ENCODE data around the gene PARVG.

GRCh38 chr22:44200451-44200850, 19.7 kb downstream of the PARVG start:
- TF ChIP-seq POLR2A (IDR thresholded peaks at IDR 0.05; ENCODE audit: low read length) (no peak), CTCF (IDR thresholded peaks at IDR 0.05) (no peak), USF2 (IDR thresholded peaks at IDR 0.05) (no peak), RAD21 (conservative IDR thresholded peaks at IDR 0.05 in 1 of 2, IDR thresholded peaks at IDR 0.05 in 1 of 2) (no peak), CBX2 (IDR thresholded peaks at IDR 0.05; ENCODE audit: borderline replicate concordance, low read depth) (no peak), MAX (IDR thresholded peaks at IDR 0.05) (no peak), CBX8 (IDR thresholded peaks at IDR 0.05) (no peak), ZFP36 (IDR thresholded peaks at IDR 0.05; ENCODE audit: borderline replicate concordance, partially characterized antibody) (no peak), FOSL2 (IDR thresholded peaks at IDR 0.05) (no peak), FOSL2 (CRISPR knock-in tag; IDR thresholded peaks at IDR 0.05) (no peak), RFX5 (IDR thresholded peaks at IDR 0.05) (no peak), EP300 (IDR thresholded peaks at IDR 0.05) (no peak), KDM1A (IDR thresholded peaks at IDR 0.05; ENCODE audit: low read depth) (no peak)

Data from A549 (cell line).